Measurements from ENCODE around the gene MAML3.

GRCh38 chr4:140027101-140027500 is 126.9 kb downstream of the MAML3 start:
- TF ChIP-seq CTCF (IDR thresholded peaks at IDR 0.05; ENCODE audit: insufficient read depth, low read depth, low read length) (no peak), EZH2 (IDR thresholded peaks at IDR 0.05; ENCODE audit: insufficient read depth, low read length) (no peak)

Data from astrocyte (in vitro differentiated cells and primary cell).